Measurements from ENCODE around the gene USP1.

USP1 gene

DNA sequence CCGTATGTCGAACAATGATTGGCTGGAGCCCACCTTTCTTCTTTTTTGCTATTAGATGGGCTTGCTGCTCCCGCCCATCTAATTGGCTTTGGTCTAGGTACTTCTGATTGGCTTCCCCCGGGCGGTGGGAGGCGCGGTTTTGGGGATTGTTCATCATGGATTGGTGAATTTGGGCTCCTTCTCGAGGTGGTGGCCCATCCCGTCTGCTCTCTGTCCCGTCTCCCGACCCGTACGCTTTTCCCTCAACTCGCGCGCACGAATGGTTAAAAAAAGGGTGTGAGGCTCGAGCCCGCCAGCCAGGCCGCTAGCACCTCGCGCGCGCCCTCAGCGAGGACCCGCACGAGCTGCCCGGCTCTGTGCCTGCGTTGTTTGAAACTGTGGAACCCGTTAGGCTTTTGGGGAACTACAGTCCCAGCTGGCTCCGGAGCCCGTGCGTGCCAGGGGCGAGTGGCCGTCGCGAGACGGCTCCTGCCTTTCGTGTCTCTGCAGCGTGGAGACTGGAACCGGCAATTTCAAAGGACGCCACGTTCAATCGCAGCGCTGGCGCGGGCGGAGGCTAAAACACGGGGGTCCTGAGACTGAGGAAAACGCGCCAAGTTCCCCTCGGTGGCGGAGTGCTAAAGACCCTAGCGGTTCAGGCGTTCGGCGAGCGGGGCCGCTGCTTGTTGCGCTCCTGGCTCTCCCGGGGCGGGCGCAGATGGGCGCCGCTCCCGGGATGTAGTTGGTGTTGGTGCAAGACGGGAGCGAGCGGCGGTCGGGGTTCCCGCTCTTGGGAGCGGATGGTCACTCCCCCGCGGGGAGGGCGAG, at the start of gene USP1:
USP1 (plus strand) TSS at position 584 of the 807 bp plus-strand sequence. CDS start 2,819 bp downstream, outside the sequence.
- DNase-seq = peak; percentile 100

- DNase-seq = no peak
These were observed 47.3 kb upstream of the USP1 start for GRCh38 chr1:62389531-62389930.

DNA sequence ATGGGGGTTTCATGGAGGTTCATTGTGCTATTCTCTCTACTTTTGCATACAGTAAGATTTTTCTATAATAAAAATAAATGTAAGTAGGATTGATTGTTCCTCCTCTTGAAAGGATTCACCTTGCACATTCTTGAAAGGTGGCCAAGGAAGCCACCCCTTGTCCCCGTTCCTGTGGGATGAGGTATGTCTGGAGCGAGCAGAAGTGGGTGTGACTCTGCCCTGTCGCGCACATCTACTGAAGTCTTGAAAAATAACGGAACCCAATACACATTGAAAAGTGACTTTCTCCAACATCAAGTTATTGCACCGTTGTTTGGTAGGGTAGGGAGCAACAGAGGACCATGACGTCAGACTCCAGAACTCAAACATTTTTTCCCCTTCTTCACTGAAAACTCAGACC, 46.8 kb upstream of the USP1 start:
- no peak for DNase-seq

DNA sequence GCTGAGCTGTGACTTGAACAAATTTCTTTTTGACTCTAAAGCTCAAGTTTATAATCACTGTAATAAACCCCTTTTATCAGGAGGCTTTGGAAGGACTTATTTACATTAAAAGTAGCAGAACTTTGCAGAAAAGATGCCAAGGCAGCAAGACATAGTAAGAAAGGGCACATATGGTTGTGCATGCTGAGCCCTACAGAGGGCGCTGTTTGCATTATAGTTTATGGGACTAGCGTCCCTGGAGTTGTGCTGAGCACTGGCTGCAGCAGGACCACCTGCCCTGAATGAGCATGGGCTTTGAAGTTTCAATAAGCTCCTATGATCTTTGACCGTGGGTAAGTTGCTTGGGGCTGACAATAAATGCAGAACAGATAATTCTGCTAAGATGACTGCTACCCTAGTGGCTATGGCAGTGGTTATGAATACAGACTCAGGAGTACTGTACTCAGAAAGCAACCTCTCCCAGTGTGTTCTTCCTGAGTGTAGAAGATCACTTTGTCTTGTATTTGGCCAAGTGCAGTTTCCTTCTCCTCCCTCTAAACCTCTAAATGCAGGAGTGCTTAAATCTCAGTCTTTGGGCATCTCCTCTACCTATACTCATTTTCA, 45.4 kb upstream of the USP1 start:
- DNase-seq = no peak

GRCh38 chr1:62392951-62393350, 43.9 kb upstream of the USP1 start:
- DNase-seq = no peak

- no peak for DNase-seq
These were observed 42.2 kb upstream of the USP1 start for GRCh38 chr1:62394646-62395045.

DNA sequence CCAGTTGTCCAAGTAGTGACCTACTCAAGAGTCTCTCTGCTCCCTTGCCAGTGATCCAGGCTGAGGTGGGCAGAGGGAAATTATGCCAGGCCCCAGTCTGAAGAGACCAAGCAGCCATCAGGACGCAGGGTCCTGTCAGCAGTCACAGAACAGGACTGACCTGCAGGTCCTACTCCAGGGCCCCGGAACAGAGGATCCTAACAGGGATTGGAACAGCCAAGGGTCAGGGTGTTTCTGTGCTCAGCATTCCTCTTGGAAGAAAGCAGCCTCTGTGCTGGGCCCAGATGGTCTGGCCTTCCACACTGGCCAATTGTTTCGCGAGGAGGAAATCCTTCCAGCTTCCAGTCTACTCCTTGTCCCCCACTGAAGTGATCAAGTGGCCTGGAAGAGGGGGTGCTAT, 41.6 kb upstream of the USP1 start:
- DNase-seq = no peak

GRCh38 chr1:62396871-62397270, 40.0 kb upstream of the USP1 start:
- DNase-seq = no peak

GRCh38 chr1:62397301-62397700, 39.5 kb upstream of the USP1 start:
- no peak for DNase-seq

DNA sequence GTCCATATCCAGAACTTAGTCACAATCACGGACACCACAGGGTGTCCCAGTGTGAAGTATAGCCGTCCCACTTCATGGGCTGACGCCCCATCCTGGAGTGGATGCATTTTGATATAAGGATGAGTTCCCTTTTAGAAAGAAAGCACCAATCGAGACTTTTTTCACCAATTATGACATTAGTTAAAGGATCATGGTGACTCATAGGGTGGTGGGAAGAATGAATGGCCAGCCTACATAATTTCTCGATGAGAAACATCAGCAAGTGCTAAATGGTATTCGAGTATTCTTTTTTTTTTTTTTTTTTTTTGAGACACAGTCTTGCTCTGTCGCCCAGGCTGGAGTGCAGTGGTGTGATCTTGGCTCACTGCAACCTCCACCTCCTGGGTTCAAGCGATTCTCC, 38.5 kb upstream of the USP1 start:
- no peak for DNase-seq

GRCh38 chr1:62401034-62401760, 35.7 kb upstream of the USP1 start:
- DNase-seq = no peak

GRCh38 chr1:62405247-62405646, 31.6 kb upstream of the USP1 start:
- DNase-seq = no peak

GRCh38 chr1:62406576-62406975, 30.3 kb upstream of the USP1 start:
- no peak for DNase-seq

GRCh38 chr1:62407398-62408009, 29.3 kb upstream of the USP1 start:
- peak; percentile 34 for DNase-seq

GRCh38 chr1:62415687-62416086, 21.2 kb upstream of the USP1 start:
- DNase-seq = no peak

- no peak for DNase-seq
These were observed 19.4 kb upstream of the USP1 start for GRCh38 chr1:62417351-62417999.

- DNase-seq = no peak
These were observed 16.6 kb upstream of the USP1 start for GRCh38 chr1:62420214-62420613.

- no peak for DNase-seq
These were observed 13.1 kb upstream of the USP1 start for GRCh38 chr1:62423580-62424242.

DNA sequence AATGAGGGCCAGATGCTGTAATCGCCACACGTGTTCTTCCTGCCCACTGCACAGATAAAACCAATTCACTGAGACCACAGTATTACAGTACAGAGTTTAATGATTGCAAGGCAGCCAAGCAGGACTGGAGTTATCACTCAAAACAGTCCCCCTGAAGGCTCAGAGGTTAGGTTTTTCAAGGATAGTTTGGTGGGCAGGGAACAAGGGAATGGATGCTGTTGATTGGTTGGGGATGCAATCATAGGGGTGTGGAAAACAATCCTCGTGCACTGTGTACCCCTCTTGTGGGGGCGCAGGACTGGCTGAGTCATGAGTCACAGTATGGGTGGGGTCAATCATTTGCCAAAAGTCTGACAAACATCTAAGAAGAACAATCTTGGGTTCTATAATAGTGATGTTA, 12.4 kb upstream of the USP1 start:
- no peak for DNase-seq

DNA sequence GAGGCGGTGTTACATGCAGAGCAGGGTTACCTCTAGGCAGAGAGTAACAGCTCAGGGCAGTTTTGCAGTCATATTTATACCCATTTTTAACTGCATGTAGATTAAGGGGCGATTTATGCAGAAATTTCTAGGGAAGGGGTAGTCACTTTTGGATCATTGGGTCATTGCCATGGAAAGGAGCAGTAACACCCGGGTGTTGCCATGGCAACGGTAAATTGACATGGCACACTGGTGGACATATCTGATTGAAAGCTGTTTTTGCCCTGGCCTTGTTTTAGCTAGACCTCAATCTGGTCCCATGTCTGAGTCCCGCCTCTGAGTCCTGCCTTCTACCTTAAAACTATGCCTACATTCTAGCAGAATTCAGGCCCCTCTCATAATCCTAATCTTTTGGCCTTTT, 11.8 kb upstream of the USP1 start:
- no peak for DNase-seq

DNA sequence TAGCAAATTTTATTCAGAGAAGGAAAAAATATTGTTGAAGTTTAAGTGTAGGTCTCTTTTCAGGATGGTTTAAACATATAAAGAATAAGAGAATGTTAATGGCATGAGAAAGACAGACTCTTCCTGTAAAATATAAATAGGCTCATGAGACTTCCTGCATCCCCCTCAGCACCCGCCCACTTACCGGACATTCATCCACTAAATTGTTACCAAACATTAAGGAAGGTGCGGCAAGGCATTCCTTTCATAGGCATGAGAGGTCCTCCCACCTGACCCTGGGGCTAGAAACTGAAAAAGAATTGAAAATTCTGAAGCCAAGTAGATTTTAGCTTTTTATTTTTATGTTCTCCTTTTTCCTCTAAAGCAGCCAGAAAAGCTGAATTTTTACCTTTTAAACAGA, 10.6 kb upstream of the USP1 start:
- no peak for DNase-seq

- no peak for DNase-seq
These were observed 10.1 kb upstream of the USP1 start for GRCh38 chr1:62426794-62427193.

All from NCI-H1105 (cell line).